Measurements from ENCODE around the gene PWP2.
"Not testable (repeated sequence)": the region's sequence is repeated elsewhere in the genome, so short reads cannot be mapped to it uniquely, and the experiment has no call there.

GRCh38 chr21:44142470-44142869, 35.3 kb downstream of the PWP2 start:
- TF ChIP-seq CTCF, POLR2A (IDR thresholded peaks at IDR 0.05): not testable (repeated sequence)

All from esophagus squamous epithelium (tissue), 4 donors.